Smooth muscle cell (in vitro differentiated cells): ENCODE results near the gene MED28. TPM values are rescaled to one million over a fixed set of nuclear protein-coding genes. Genes with fewer than 3 reads are reported as not detected.

Experiments used
- DNase-seq: peaks from one replicate; lab custom pipeline; 2025; ENCODE audit not compliant: unreplicated experiment; lab: John Stamatoyannopoulos, UW
- H2AFZ ChIP-seq: fragments of 200-600 bp; sonication (generic); 2 replicates; pipeline ENCODE4 v1.6.0; 2016; ENCODE audit warnings: antibody characterized with exemption, low read depth, mild to moderate bottlenecking
- H3F3A ChIP-seq: fragments of 200-600 bp; sonication (generic); 2 replicates; pipeline ENCODE4 v1.6.0; 2017; ENCODE audit warnings: antibody characterized with exemption, low read depth
- H3K27ac ChIP-seq: fragments of 200-600 bp; sonication (generic); 2 replicates; pipeline ENCODE4 v1.5.1; 2016; ENCODE audit warnings: low read depth, mild to moderate bottlenecking
- H3K27me3 ChIP-seq: fragments of 200-600 bp; sonication (generic); 2 replicates; pipeline ENCODE4 v1.6.1; 2016; ENCODE audit warnings: low read depth, mild to moderate bottlenecking
- H3K36me3 ChIP-seq: fragments of 200-600 bp; sonication (generic); 2 replicates; pipeline ENCODE4 v1.5.1; 2016; ENCODE audit warnings: low read depth
- H3K4me1 ChIP-seq: fragments of 200-600 bp; sonication (generic); 2 replicates; pipeline ENCODE4 v1.5.1; 2016; ENCODE audit warnings: low read depth
- H3K4me2 ChIP-seq: fragments of 200-600 bp; sonication (generic); 2 replicates; pipeline ENCODE4 v1.6.0; 2016; ENCODE audit warnings: mild to moderate bottlenecking
- H3K4me3 ChIP-seq: fragments of 200-600 bp; sonication (generic); 2 replicates; pipeline ENCODE4 v1.5.1; 2016; ENCODE audit warnings: mild to moderate bottlenecking
- H3K79me2 ChIP-seq: fragments of 200-600 bp; sonication (generic); 2 replicates; pipeline ENCODE4 v1.6.0; 2016; ENCODE audit warnings: low read depth, mild to moderate bottlenecking
- H3K9ac ChIP-seq: fragments of 200-600 bp; sonication (generic); 2 replicates; pipeline ENCODE4 v1.6.0; 2016; ENCODE audit warnings: low read depth
- H3K9me3 ChIP-seq: fragments of 200-600 bp; sonication (generic); replicated peaks from 2 replicates; pipeline ENCODE4 v1.5.1; 2016; ENCODE audit warnings: low read depth
- H4K20me1 ChIP-seq: fragments of 200-600 bp; sonication (generic); 2 replicates; pipeline ENCODE4 v1.6.0; 2016; ENCODE audit warnings: low read depth
- CTCF ChIP-seq: fragments of 200-600 bp; sonication (generic); IDR thresholded peaks from 2 replicates; pipeline ENCODE4 v1.5.1; 2017; ENCODE audit warnings: borderline replicate concordance, mild to moderate bottlenecking, antibody characterized with exemption; ENCODE audit not compliant: insufficient read depth, poor library complexity, severe bottlenecking
- whole genome bisulfite sequencing: methylation state at CpG from one replicate; pipeline ENCODE4 v1.1.7; 2016; ENCODE audit warnings: low lambda C conversion rate; 5-methylcytosine and 5-hydroxymethylcytosine counted together
- polyA plus RNA-seq: library from polyadenylated mRNA; unstranded; fragments of >200 nt; fragmentation: Nextera tagmentation; extraction: Ambion mirVana; gene quantifications from 2 replicates; pipeline ENCODE4 v1.2.1, GENCODE V29; 2016
- total RNA-seq: library from RNA; depleted of rRNA; stranded (reverse); fragments of >200 nt; gene quantifications from 2 replicates; pipeline ENCODE4 v1.2.3, GENCODE V29; 2014

The MED28 gene
- total and polyA plus RNA-seq, 2 experiments from 2014 or later = 10.9 to 39.5 TPM

GRCh38 chr4:17662694-17663093, 48.3 kb downstream of the MED28 start:
- no peak overlapping the region for H2AFZ ChIP-seq
- H3K9ac ChIP-seq = no peak overlapping the region
- no peaks in the 10 kb centered on the region for H3F3A ChIP-seq
- H3K27me3 ChIP-seq = no peaks in the 10 kb centered on the region
- H3K9me3 ChIP-seq = no peaks in the 10 kb centered on the region
- H3K4me2 ChIP-seq = no peak overlapping the region
- no peaks in the 10 kb centered on the region for H3K79me2 ChIP-seq
- no peak for DNase-seq
- H3K36me3 ChIP-seq = no peaks in the 10 kb centered on the region
- H4K20me1 ChIP-seq = no peaks in the 10 kb centered on the region
- TF ChIP-seq CTCF = no peak
- H3K27ac ChIP-seq = no peak overlapping the region
- no peak overlapping the region for H3K4me3 ChIP-seq
- H3K4me1 ChIP-seq = no peaks in the 10 kb centered on the region
- 98% methylated on average over 3 of the region's 3 CpGs for WGBS

GRCh38 chr4:17664755-17665154, 50.3 kb downstream of the MED28 start:
- TF ChIP-seq CTCF = no peak
- H3K4me3 ChIP-seq = no peak overlapping the region
- no peaks in the 10 kb centered on the region for H3K36me3 ChIP-seq
- H4K20me1 ChIP-seq = no peaks in the 10 kb centered on the region
- H3K79me2 ChIP-seq = no peaks in the 10 kb centered on the region
- no peaks in the 10 kb centered on the region for H3K27me3 ChIP-seq
- no peaks in the 10 kb centered on the region for H3K9me3 ChIP-seq
- no peak overlapping the region for H3K9ac ChIP-seq
- no peak overlapping the region for H3K27ac ChIP-seq
- no peaks in the 10 kb centered on the region for H3F3A ChIP-seq
- no peak overlapping the region for H2AFZ ChIP-seq
- no peak overlapping the region for H3K4me2 ChIP-seq
- H3K4me1 ChIP-seq = no peaks in the 10 kb centered on the region
- 87% methylated on average over 4 of the region's 4 CpGs for WGBS
- no peak for DNase-seq

- DNase-seq = no peak
- no peak overlapping the region for H3K4me2 ChIP-seq
- H3K27me3 ChIP-seq = no peaks in the 10 kb centered on the region
- no peak overlapping the region for H3K9ac ChIP-seq
- no peaks in the 10 kb centered on the region for H3K79me2 ChIP-seq
- no peaks in the 10 kb centered on the region for H4K20me1 ChIP-seq
- H3F3A ChIP-seq = no peaks in the 10 kb centered on the region
- no peak overlapping the region for H2AFZ ChIP-seq
- WGBS = 84% methylated on average over 1 of the region's 1 CpG
- H3K27ac ChIP-seq = no peak overlapping the region
- no peaks in the 10 kb centered on the region for H3K36me3 ChIP-seq
- H3K4me3 ChIP-seq = no peak overlapping the region
- no peak for TF ChIP-seq CTCF
- H3K9me3 ChIP-seq = no peaks in the 10 kb centered on the region
- no peaks in the 10 kb centered on the region for H3K4me1 ChIP-seq
Measured at GRCh38 chr4:17665346-17665745, 50.9 kb downstream of the MED28 start.

- H3F3A ChIP-seq = no peaks in the 10 kb centered on the region
- 69% methylated on average over 3 of the region's 3 CpGs for WGBS
- no peak overlapping the region for H2AFZ ChIP-seq
- H4K20me1 ChIP-seq = no peaks in the 10 kb centered on the region
- TF ChIP-seq CTCF = no peak
- no peak overlapping the region for H3K4me3 ChIP-seq
- no peaks in the 10 kb centered on the region for H3K9me3 ChIP-seq
- no peaks in the 10 kb centered on the region for H3K36me3 ChIP-seq
- no peaks in the 10 kb centered on the region for H3K4me1 ChIP-seq
- H3K27me3 ChIP-seq = no peaks in the 10 kb centered on the region
- no peak overlapping the region for H3K4me2 ChIP-seq
- H3K79me2 ChIP-seq = no peaks in the 10 kb centered on the region
- DNase-seq = no peak
- no peak overlapping the region for H3K27ac ChIP-seq
- H3K9ac ChIP-seq = no peak overlapping the region
Measured at GRCh38 chr4:17665852-17666251, 51.4 kb downstream of the MED28 start.
